C4-2B (cell line): ENCODE results near the gene BAHD1.

Experiments used
- H3K27ac ChIP-seq: fragments of 450-650 bp; 2 replicates; pipeline ENCODE4 v1.5.1; 2017
- CTCF ChIP-seq: fragments of 450-650 bp; conservative IDR thresholded peaks from 2 replicates; pipeline ENCODE4 v1.5.1; 2017; ENCODE audit warnings: mild to moderate bottlenecking
- ZFX ChIP-seq: fragments of 450-650 bp; IDR thresholded peaks from 2 replicates; pipeline ENCODE4 v1.6.1; 2017

Gene BAHD1

GRCh38 chr15:40495516-40495915 is 54.8 kb downstream of the BAHD1 start:
- no peak overlapping the region for H3K27ac ChIP-seq
- TF ChIP-seq ZFX (no peak), CTCF (no peak)

- TF ChIP-seq ZFX, result no peak
- no peak for TF ChIP-seq CTCF
- no peak overlapping the region for H3K27ac ChIP-seq
These were observed 57.7 kb downstream of the BAHD1 start for GRCh38 chr15:40498418-40498817.

- TF ChIP-seq CTCF (no peak), ZFX (no peak)
- no peak overlapping the region for H3K27ac ChIP-seq
These were observed 58.1 kb downstream of the BAHD1 start for GRCh38 chr15:40498891-40499290.

GRCh38 chr15:40499931-40500330 is 59.2 kb downstream of the BAHD1 start:
- no peak overlapping the region for H3K27ac ChIP-seq
- TF ChIP-seq CTCF, result no peak
- no peak for TF ChIP-seq ZFX

- no peak overlapping the region for H3K27ac ChIP-seq
- no peak for TF ChIP-seq CTCF
- TF ChIP-seq ZFX, result no peak
These were observed 60.0 kb downstream of the BAHD1 start for GRCh38 chr15:40500568-40501330.

- no peak for TF ChIP-seq CTCF
- TF ChIP-seq ZFX, result no peak
- no peak overlapping the region for H3K27ac ChIP-seq
These were observed 60.7 kb downstream of the BAHD1 start for GRCh38 chr15:40501487-40501886.

GRCh38 chr15:40506964-40507571 is 66.3 kb downstream of the BAHD1 start:
- TF ChIP-seq CTCF (no peak), ZFX (no peak)

More at GRCh38 chr15:40506964-40507571, 66.3 kb downstream of the BAHD1 start:
- no peak overlapping the region for H3K27ac ChIP-seq
